Cortex of kidney (tissue), 1 donor: Measurements from ENCODE around the gene GNG2.

ENCODE experiments used
- DNase-seq: peaks from one replicate; lab custom pipeline; 2025; lab: John Stamatoyannopoulos, UW

GNG2 gene

GRCh38 chr14:51856792-51857296 lies 3.6 kb upstream of the GNG2 start:
- DNase-seq: no peak

GRCh38 chr14:51859131-51859530 lies 1.3 kb upstream of the GNG2 start:
- DNase-seq: no peak

- no peak for DNase-seq
Observed at GRCh38 chr14:51860825-51861499, 550 bp downstream of the GNG2 start.

GRCh38 chr14:51862176-51862796 lies 1.9 kb downstream of the GNG2 start:
- no peak for DNase-seq

GRCh38 chr14:51862860-51863259 lies 2.4 kb downstream of the GNG2 start:
- DNase-seq: no peak

GRCh38 chr14:51865953-51866747 lies 5.7 kb downstream of the GNG2 start:
- no peak for DNase-seq

GRCh38 chr14:51867741-51868140 lies 7.3 kb downstream of the GNG2 start:
- no peak for DNase-seq

- DNase-seq: no peak
Observed at GRCh38 chr14:51868405-51868804, 8.0 kb downstream of the GNG2 start.

- DNase-seq: no peak
Observed at GRCh38 chr14:51869411-51870100, 9.1 kb downstream of the GNG2 start.

GRCh38 chr14:51870606-51871005 lies 10.2 kb downstream of the GNG2 start:
- DNase-seq: no peak

GRCh38 chr14:51871846-51872245 lies 11.4 kb downstream of the GNG2 start:
- no peak for DNase-seq

- DNase-seq: no peak
Observed at GRCh38 chr14:51872396-51872795, 12.0 kb downstream of the GNG2 start.

GRCh38 chr14:51873221-51873893 lies 12.9 kb downstream of the GNG2 start:
- DNase-seq: no peak

GRCh38 chr14:51877810-51878209 lies 17.4 kb downstream of the GNG2 start:
- DNase-seq: no peak

GRCh38 chr14:51879170-51879569 lies 18.8 kb downstream of the GNG2 start:
- no peak for DNase-seq

- no peak for DNase-seq
Observed at GRCh38 chr14:51880835-51881580, 20.6 kb downstream of the GNG2 start.

GRCh38 chr14:51881636-51882035 lies 21.2 kb downstream of the GNG2 start:
- no peak for DNase-seq

- no peak for DNase-seq
Observed at GRCh38 chr14:51883232-51883631, 22.8 kb downstream of the GNG2 start.

GRCh38 chr14:51884086-51884927 lies 23.9 kb downstream of the GNG2 start:
- no peak for DNase-seq

- DNase-seq: no peak
Observed at GRCh38 chr14:51889851-51890250, 29.4 kb downstream of the GNG2 start.
